K562 treated with DMSO at 1 percent for 48 hours (cell line): ENCODE measurements around the gene LY6G5B. TPM values are rescaled to one million over a fixed set of nuclear protein-coding genes. Genes with fewer than 3 reads are reported as not detected.

Source experiments
- total RNA-seq: library from RNA; unstranded; fragments of 300-600 nt; gene quantifications from 2 replicates; pipeline ENCODE4 v1.2.3, GENCODE V29; 2022; ENCODE audit warnings: low replicate concordance; ENCODE audit errors: extremely low read depth

LY6G5B gene
- total RNA-seq, 1 experiment from 2014 or later, result not detected

Other genes with a start within 250 kb of the LY6G5B start
- not detected in 2 replicates for gene MICB, start 171.8 kb upstream of the LY6G5B start, total RNA-seq
- not detected in 2 replicates for gene MCCD1, start 141.0 kb upstream of the LY6G5B start, total RNA-seq
- not detected in 2 replicates for gene DDX39B, start 128.0 kb upstream of the LY6G5B start, total RNA-seq
- gene ATP6V1G2, start 123.4 kb upstream of the LY6G5B start, total RNA-seq, result not detected in 2 replicates
- not detected in 2 replicates for gene NFKBIL1, start 122.4 kb upstream of the LY6G5B start, total RNA-seq
- gene LTA, start 97.7 kb upstream of the LY6G5B start, total RNA-seq, result not detected in 2 replicates
- gene TNF, start 94.4 kb upstream of the LY6G5B start, total RNA-seq, result not detected in 2 replicates
- gene LTB, start 87.6 kb upstream of the LY6G5B start, total RNA-seq, result not detected in 2 replicates
- gene LST1, start 83.7 kb upstream of the LY6G5B start, total RNA-seq, result not detected in 2 replicates
- not detected in 2 replicates for gene NCR3, start 77.0 kb upstream of the LY6G5B start, total RNA-seq
- not detected in 2 replicates for gene AIF1, start 54.7 kb upstream of the LY6G5B start, total RNA-seq
- 599 TPM in 1 of 2 replicates, not detected in the other for gene PRRC2A, start 49.3 kb upstream of the LY6G5B start, total RNA-seq
- 212 TPM in 1 of 2 replicates, not detected in the other for gene BAG6, start 17.3 kb upstream of the LY6G5B start, total RNA-seq
- not detected in 2 replicates for gene APOM, start 14.1 kb upstream of the LY6G5B start, total RNA-seq
- not detected in 2 replicates for gene C6orf47, start 9.2 kb upstream of the LY6G5B start, total RNA-seq
- not detected in 2 replicates for gene GPANK1, start 5.0 kb upstream of the LY6G5B start, total RNA-seq
- 596 TPM in 1 of 2 replicates, not detected in the other for gene CSNK2B, start 3.9 kb upstream of the LY6G5B start, total RNA-seq
- gene LY6G5C, start 11.1 kb downstream of the LY6G5B start, total RNA-seq, result not detected in 2 replicates
- gene ABHD16A, start 33.3 kb downstream of the LY6G5B start, total RNA-seq, result not detected in 2 replicates
- not detected in 2 replicates for gene LY6G6F, start 36.9 kb downstream of the LY6G5B start, total RNA-seq
- not detected in 2 replicates for gene LY6G6D, start 45.4 kb downstream of the LY6G5B start, total RNA-seq
- gene LY6G6C, start 51.8 kb downstream of the LY6G5B start, total RNA-seq, result not detected in 2 replicates
- gene MPIG6B, start 53.4 kb downstream of the LY6G5B start, total RNA-seq, result not detected in 2 replicates
- not detected in 2 replicates for gene DDAH2, start 59.3 kb downstream of the LY6G5B start, total RNA-seq
- gene CLIC1, start 66.6 kb downstream of the LY6G5B start, total RNA-seq, result 1,281 TPM in 1 of 2 replicates, not detected in the other
- gene MSH5, start 70.0 kb downstream of the LY6G5B start, total RNA-seq, result not detected in 2 replicates
- not detected in 2 replicates for gene SAPCD1, start 92.7 kb downstream of the LY6G5B start, total RNA-seq
- gene VWA7, start 107.4 kb downstream of the LY6G5B start, total RNA-seq, result not detected in 2 replicates
- 668 TPM in 1 of 2 replicates, not detected in the other for gene VARS1, start 125.8 kb downstream of the LY6G5B start, total RNA-seq
- gene LSM2, start 137.0 kb downstream of the LY6G5B start, total RNA-seq, result not detected in 2 replicates
- gene HSPA1L, start 145.3 kb downstream of the LY6G5B start, total RNA-seq, result not detected in 2 replicates
- gene HSPA1A, start 145.6 kb downstream of the LY6G5B start, total RNA-seq, result not detected in 2 replicates
- 760 TPM in 1 of 2 replicates, not detected in the other for gene HSPA1B, start 157.8 kb downstream of the LY6G5B start, total RNA-seq
- gene NEU1, start 192.8 kb downstream of the LY6G5B start, total RNA-seq, result 455 TPM in 1 of 2 replicates, not detected in the other
- not detected in 2 replicates for gene SLC44A4, start 209.0 kb downstream of the LY6G5B start, total RNA-seq
- gene EHMT2, start 227.7 kb downstream of the LY6G5B start, total RNA-seq, result not detected in 2 replicates
- gene ZBTB12, start 232.1 kb downstream of the LY6G5B start, total RNA-seq, result not detected in 2 replicates